Effector memory CD4-positive, alpha-beta T cell (primary cell): ENCODE measurements around the gene ANO2.

ENCODE experiments used
- DNase-seq, 3 donors: peaks; one replicate each; pipeline ENCODE4 v3.0.0-alpha.2; 2020
- H3K27ac ChIP-seq: 2 replicates; pipeline ENCODE4 v1.7.0; 2013; ENCODE audit warnings: mild to moderate bottlenecking, low read length, moderate library complexity; ENCODE audit not compliant: insufficient read depth, poor library complexity, severe bottlenecking
- H3K27me3 ChIP-seq: replicated peaks from 2 replicates; pipeline ENCODE4 v1.7.0; 2013; ENCODE audit warnings: mild to moderate bottlenecking, low read length; ENCODE audit not compliant: insufficient read depth, control insufficient read depth, poor library complexity, severe bottlenecking
- H3K36me3 ChIP-seq: 2 replicates; pipeline ENCODE4 v1.7.0; 2013; ENCODE audit warnings: mild to moderate bottlenecking, low read length, moderate library complexity; ENCODE audit not compliant: control insufficient read depth, insufficient read depth
- H3K4me1 ChIP-seq: 2 replicates; pipeline ENCODE4 v1.7.0; 2013; ENCODE audit warnings: low read length, mild to moderate bottlenecking; ENCODE audit not compliant: control insufficient read depth, insufficient read depth, poor library complexity, severe bottlenecking
- H3K4me3 ChIP-seq: 2 replicates; pipeline ENCODE4 v1.7.0; 2013; ENCODE audit warnings: low read length, low read depth, mild to moderate bottlenecking; ENCODE audit not compliant: insufficient read depth, poor library complexity, severe bottlenecking
- H3K9me3 ChIP-seq: 2 replicates; pipeline ENCODE4 v1.7.0; 2013; ENCODE audit warnings: mild to moderate bottlenecking, low read length, moderate library complexity; ENCODE audit not compliant: control insufficient read depth

Gene ANO2

GRCh38 chr12:5650829-5651461, 294.1 kb downstream of the ANO2 start:
- H3K27ac ChIP-seq: no peak overlapping the region
- no peak for DNase-seq
- no peaks in the 10 kb centered on the region for H3K4me1 ChIP-seq
- no peaks in the 10 kb centered on the region for H3K9me3 ChIP-seq
- H3K27me3 ChIP-seq: no peaks in the 10 kb centered on the region
- no peaks in the 10 kb centered on the region for H3K36me3 ChIP-seq
- H3K4me3 ChIP-seq: no peak overlapping the region

- no peak for DNase-seq
- no peak overlapping the region for H3K27ac ChIP-seq
- H3K9me3 ChIP-seq: no peaks in the 10 kb centered on the region
Observed at GRCh38 chr12:5650281-5650680, 294.8 kb downstream of the ANO2 start.

GRCh38 chr12:5648692-5649359, 296.2 kb downstream of the ANO2 start:
- H3K27ac ChIP-seq: no peak overlapping the region
- H3K36me3 ChIP-seq: no peaks in the 10 kb centered on the region
- no peaks in the 10 kb centered on the region for H3K9me3 ChIP-seq
- H3K4me1 ChIP-seq: no peaks in the 10 kb centered on the region
- no peak overlapping the region for H3K4me3 ChIP-seq
- no peak for DNase-seq
- H3K27me3 ChIP-seq: no peaks in the 10 kb centered on the region

More at GRCh38 chr12:5650281-5650680, 294.8 kb downstream of the ANO2 start:
- Histone ChIP-seq H3K4me1 (no peaks in the 10 kb centered on the region), H3K27me3 (no peaks in the 10 kb centered on the region), H3K4me3 (no peak overlapping the region), H3K36me3 (no peaks in the 10 kb centered on the region)

- Histone ChIP-seq H3K9me3 (no peaks in the 10 kb centered on the region), H3K27me3 (no peaks in the 10 kb centered on the region), H3K4me3 (no peak overlapping the region), H3K27ac (no peak overlapping the region), H3K36me3 (no peaks in the 10 kb centered on the region), H3K4me1 (no peaks in the 10 kb centered on the region)
- DNase-seq: no peak
Observed at GRCh38 chr12:5643266-5643665, 301.8 kb downstream of the ANO2 start.

GRCh38 chr12:5637698-5638097, 307.4 kb downstream of the ANO2 start:
- no peaks in the 10 kb centered on the region for H3K27me3 ChIP-seq
- no peaks in the 10 kb centered on the region for H3K36me3 ChIP-seq
- no peaks in the 10 kb centered on the region for H3K4me1 ChIP-seq
- no peaks in the 10 kb centered on the region for H3K9me3 ChIP-seq
- H3K27ac ChIP-seq: no peak overlapping the region
- DNase-seq: no peak
- no peak overlapping the region for H3K4me3 ChIP-seq

- no peak overlapping the region for H3K27ac ChIP-seq
Observed at GRCh38 chr12:5636907-5637306, 308.2 kb downstream of the ANO2 start.

GRCh38 chr12:5633106-5633505, 312.0 kb downstream of the ANO2 start:
- no peak for DNase-seq
- Histone ChIP-seq H3K4me1 (no peaks in the 10 kb centered on the region), H3K4me3 (no peak overlapping the region), H3K36me3 (no peaks in the 10 kb centered on the region), H3K9me3 (no peaks in the 10 kb centered on the region), H3K27ac (no peak overlapping the region), H3K27me3 (peaks cover 3% of the 10 kb centered on the region)

More at GRCh38 chr12:5636907-5637306, 308.2 kb downstream of the ANO2 start:
- Histone ChIP-seq H3K4me1 (no peaks in the 10 kb centered on the region), H3K27me3 (no peaks in the 10 kb centered on the region), H3K4me3 (no peak overlapping the region), H3K9me3 (no peaks in the 10 kb centered on the region), H3K36me3 (no peaks in the 10 kb centered on the region)
- DNase-seq: no peak

GRCh38 chr12:5632453-5632852, 312.6 kb downstream of the ANO2 start:
- H3K36me3 ChIP-seq: no peaks in the 10 kb centered on the region
- H3K27ac ChIP-seq: no peak overlapping the region
- H3K9me3 ChIP-seq: no peaks in the 10 kb centered on the region
- DNase-seq: no peak
- H3K4me1 ChIP-seq: no peaks in the 10 kb centered on the region
- no peak overlapping the region for H3K4me3 ChIP-seq
- H3K27me3 ChIP-seq: peaks cover 3% of the 10 kb centered on the region

- Histone ChIP-seq H3K36me3 (no peaks in the 10 kb centered on the region), H3K27me3 (peaks cover 3% of the 10 kb centered on the region), H3K9me3 (no peaks in the 10 kb centered on the region), H3K4me1 (no peaks in the 10 kb centered on the region), H3K27ac (no peak overlapping the region), H3K4me3 (no peak overlapping the region)
- no peak for DNase-seq
Observed at GRCh38 chr12:5631497-5631896, 313.6 kb downstream of the ANO2 start.

- no peak overlapping the region for H3K27ac ChIP-seq
- H3K4me1 ChIP-seq: no peaks in the 10 kb centered on the region
- no peak overlapping the region for H3K4me3 ChIP-seq
- H3K36me3 ChIP-seq: no peaks in the 10 kb centered on the region
- H3K27me3 ChIP-seq: peaks cover 3% of the 10 kb centered on the region
- H3K9me3 ChIP-seq: no peaks in the 10 kb centered on the region
- no peak for DNase-seq
Observed at GRCh38 chr12:5630726-5631125, 314.3 kb downstream of the ANO2 start.
